Tongue (tissue), 2 donors: ENCODE data around the gene CSTPP1. TPM values are rescaled to one million over a fixed set of nuclear protein-coding genes. Genes with fewer than 3 reads are reported as not detected.
"Not testable (repeated sequence)": the region's sequence is repeated elsewhere in the genome, so short reads cannot be mapped to it uniquely, and the experiment has no call there.

Source experiments
- DNase-seq: peaks from one replicate; pipeline ENCODE4 v3.0.0-alpha.2; 2015
- total RNA-seq: library from RNA; depleted of rRNA; stranded (reverse); fragments of >200 nt; gene quantifications from one replicate; pipeline ENCODE4 v1.2.3, GENCODE V29; 2014

The CSTPP1 gene
- total RNA-seq, 1 donor from 2014 or later, result 15.2 TPM

- DNase-seq, result no peak
These were observed 113.7 kb downstream of the CSTPP1 start for GRCh38 chr11:47050284-47050683.

GRCh38 chr11:47051217-47051616 lies 114.7 kb downstream of the CSTPP1 start:
- DNase-seq, result peak; percentile 22

- no peak for DNase-seq
These were observed 115.6 kb downstream of the CSTPP1 start for GRCh38 chr11:47052165-47052564.

GRCh38 chr11:47052576-47052975 lies 116.0 kb downstream of the CSTPP1 start:
- no peak for DNase-seq

- DNase-seq, result no peak
These were observed 119.0 kb downstream of the CSTPP1 start for GRCh38 chr11:47055534-47055933.

GRCh38 chr11:47056261-47056915 lies 119.8 kb downstream of the CSTPP1 start:
- DNase-seq, result peak; percentile 34

GRCh38 chr11:47057365-47057764 lies 120.8 kb downstream of the CSTPP1 start:
- DNase-seq, result no peak

- no peak for DNase-seq
These were observed 124.2 kb downstream of the CSTPP1 start for GRCh38 chr11:47060807-47061206.

GRCh38 chr11:47061429-47062178 lies 125.0 kb downstream of the CSTPP1 start:
- no peak for DNase-seq

- DNase-seq, result peak; percentile 27
These were observed 126.2 kb downstream of the CSTPP1 start for GRCh38 chr11:47062736-47063135.

GRCh38 chr11:47067401-47067800 lies 130.8 kb downstream of the CSTPP1 start:
- DNase-seq, result peak; percentile 17

GRCh38 chr11:47070769-47071168 lies 134.2 kb downstream of the CSTPP1 start:
- no peak for DNase-seq

- DNase-seq, result no peak
These were observed 134.8 kb downstream of the CSTPP1 start for GRCh38 chr11:47071341-47071740.

GRCh38 chr11:47071791-47072261 lies 135.3 kb downstream of the CSTPP1 start:
- peak; percentile 51 for DNase-seq

GRCh38 chr11:47078751-47079521 lies 142.4 kb downstream of the CSTPP1 start:
- DNase-seq, result no peak

GRCh38 chr11:47080775-47081174 lies 144.2 kb downstream of the CSTPP1 start:
- DNase-seq, result not testable (repeated sequence)

- no peak for DNase-seq
These were observed 147.4 kb downstream of the CSTPP1 start for GRCh38 chr11:47083913-47084312.

- DNase-seq, result no peak
These were observed 151.2 kb downstream of the CSTPP1 start for GRCh38 chr11:47087801-47088200.

- DNase-seq, result no peak
These were observed 157.0 kb downstream of the CSTPP1 start for GRCh38 chr11:47093541-47093940.

- not testable (repeated sequence) for DNase-seq
These were observed 160.3 kb downstream of the CSTPP1 start for GRCh38 chr11:47096871-47097270.

GRCh38 chr11:47098223-47098622 lies 161.7 kb downstream of the CSTPP1 start:
- not testable (repeated sequence) for DNase-seq

- no peak for DNase-seq
These were observed 162.8 kb downstream of the CSTPP1 start for GRCh38 chr11:47099214-47099917.
